Liver (tissue), 9 donors: ENCODE measurements around the gene UBQLN1. TPM values are rescaled to one million over a fixed set of nuclear protein-coding genes. Genes with fewer than 3 reads are reported as not detected.

Experiments
- DNase-seq: peaks from one replicate; pipeline ENCODE4 v3.0.0-alpha.2; 2017; ENCODE audit warnings: low spot score
- H3K27ac ChIP-seq, 2 donors: one replicate each; pipeline ENCODE4 v1.7.0; 2013; ENCODE audit warnings: inconsistent platforms in 2 of 2, low read length in 2 of 2, control low read depth in 1 of 2, low read depth in 1 of 2, mild to moderate bottlenecking in 1 of 2
- H3K27me3 ChIP-seq, 4 donors: one replicate each; pipeline versions ENCODE4 v1.6.1 to v1.7.0; 2013; ENCODE audit warnings: low read length in 3 of 4, inconsistent platforms in 1 of 4, mild to moderate bottlenecking in 1 of 4, moderate library complexity in 1 of 4; ENCODE audit not compliant: control insufficient read depth in 4 of 4, insufficient read depth in 4 of 4
- H3K36me3 ChIP-seq, 4 donors: one replicate each; pipeline versions ENCODE4 v1.6.1 to v1.7.0; 2013; ENCODE audit warnings: low read length in 3 of 4, mild to moderate bottlenecking in 3 of 4, low read depth in 1 of 4, moderate library complexity in 1 of 4; ENCODE audit not compliant: control insufficient read depth in 4 of 4, insufficient read depth in 3 of 4
- H3K4me1 ChIP-seq, 4 donors: one replicate each; pipeline versions ENCODE4 v1.6.1 to v1.7.0; 2013; ENCODE audit warnings: low read length in 3 of 4, mild to moderate bottlenecking in 3 of 4, moderate library complexity in 1 of 4; ENCODE audit not compliant: control insufficient read depth in 4 of 4, insufficient read depth in 4 of 4
- H3K4me3 ChIP-seq, 3 donors: one replicate each; pipeline versions ENCODE4 v1.6.1 to v1.7.0; 2013; ENCODE audit warnings: low read length in 3 of 3, control low read depth in 1 of 3, low read depth in 1 of 3, mild to moderate bottlenecking in 1 of 3
- H3K9ac ChIP-seq, 2 donors: one replicate each; pipeline ENCODE4 v1.7.0; 2013; ENCODE audit warnings: low read length in 2 of 2, mild to moderate bottlenecking in 2 of 2, moderate library complexity in 2 of 2, control low read depth in 1 of 2, low read depth in 1 of 2
- H3K9me3 ChIP-seq, 4 donors: one replicate each; pipeline versions ENCODE4 v1.6.1 to v1.7.0; 2013; ENCODE audit warnings: low read length in 3 of 4; ENCODE audit not compliant: control insufficient read depth in 4 of 4
- EGR1 ChIP-seq, 2 donors: IDR thresholded peaks; 2 replicates each; pipeline ENCODE4 v1.6.1; 2016 to 2018; ENCODE audit warnings: antibody characterized with exemption in 2 of 2, low read depth in 2 of 2
- FOXA1 ChIP-seq: IDR thresholded peaks from 2 replicates; pipeline ENCODE4 v1.6.1; 2016; ENCODE audit warnings: antibody characterized with exemption
- FOXA2 ChIP-seq: IDR thresholded peaks from 2 replicates; pipeline ENCODE4 v1.6.1; 2016; ENCODE audit warnings: antibody characterized with exemption
- GABPA ChIP-seq, 2 donors: IDR thresholded peaks in 1 of 2; conservative IDR thresholded peaks in 1 of 2; 2 replicates each; pipeline ENCODE4 v1.6.1; 2016; ENCODE audit warnings: antibody characterized with exemption in 2 of 2, mild to moderate bottlenecking in 1 of 2, moderate library complexity in 1 of 2
- HNF4A ChIP-seq, 2 donors: conservative IDR thresholded peaks; 2 replicates each; pipeline ENCODE4 v1.6.1; 2016; ENCODE audit warnings: antibody characterized with exemption in 2 of 2, mild to moderate bottlenecking in 2 of 2
- HNF4G ChIP-seq: IDR thresholded peaks from 2 replicates; pipeline ENCODE4 v1.6.1; 2016; ENCODE audit warnings: antibody characterized with exemption
- JUND ChIP-seq, 2 donors: IDR thresholded peaks; 2 replicates each; pipeline ENCODE4 v1.6.1; 2016; ENCODE audit warnings: antibody characterized with exemption in 2 of 2
- NR2F2 ChIP-seq: IDR thresholded peaks from 2 replicates; pipeline ENCODE4 v1.6.1; 2016; ENCODE audit warnings: antibody characterized with exemption
- RAD21 ChIP-seq, 2 donors: IDR thresholded peaks; 2 replicates each; pipeline ENCODE4 v1.6.1; 2016; ENCODE audit warnings: antibody characterized with exemption in 2 of 2, mild to moderate bottlenecking in 2 of 2
- RXRA ChIP-seq, 2 donors: IDR thresholded peaks; 2 replicates each; pipeline ENCODE4 v1.6.1; 2017 to 2018; ENCODE audit warnings: antibody characterized with exemption in 2 of 2, mild to moderate bottlenecking in 1 of 2
- SP1 ChIP-seq: IDR thresholded peaks from 2 replicates; pipeline ENCODE4 v1.6.1; 2018; ENCODE audit warnings: antibody characterized with exemption, mild to moderate bottlenecking
- TAF1 ChIP-seq: conservative IDR thresholded peaks from 2 replicates; pipeline ENCODE4 v1.6.1; 2016; ENCODE audit warnings: antibody characterized with exemption, mild to moderate bottlenecking
- YY1 ChIP-seq: IDR thresholded peaks from 2 replicates; pipeline ENCODE4 v1.6.1; 2016; ENCODE audit warnings: antibody characterized with exemption, mild to moderate bottlenecking
- WGBS: extraction: QIAGEN DNeasy Blood & Tissue Kit; methylation state at CpG from one replicate; pipeline ENCODE4 v1.1.7; 2013; 5-methylcytosine and 5-hydroxymethylcytosine counted together
- polyA plus RNA-seq, 2 donors: library from polyadenylated mRNA; stranded (reverse) in 1 of 2; unstranded in 1 of 2; fragments of 200-250 nt in 1 of 2; fragments of >200 nt in 1 of 2; fragmentation: Nextera tagmentation in 1 of 2; extraction: Ambion mirVana in 1 of 2; gene quantifications; one replicate each; pipeline versions ENCODE4 v1.2.1 to v1.2.3, GENCODE V29; 2013 to 2015
- total RNA-seq, 2 donors: library from RNA; depleted of rRNA; stranded (reverse); fragments of >200 nt; gene quantifications; one replicate each; pipeline ENCODE4 v1.2.3, GENCODE V29; 2014
- TF ChIP-seq, protein P1 (sequence below): IDR thresholded peaks from 2 replicates; pipeline ENCODE4 v1.6.1; 2016; ENCODE audit warnings: antibody characterized with exemption
- TF ChIP-seq, protein P2 (sequence below): IDR thresholded peaks from 2 replicates; pipeline ENCODE4 v1.6.1; 2016; ENCODE audit warnings: antibody characterized with exemption, mild to moderate bottlenecking
- TF ChIP-seq, protein P3 (sequence below): fragments of 150-350 bp; IDR thresholded peaks from 2 replicates; pipeline ENCODE4 v1.5.1; 2017; ENCODE audit warnings: improper control_type of control experiment, low read depth, low read length; ENCODE audit not compliant: missing input control
- TF ChIP-seq, protein P4 (sequence below): IDR thresholded peaks from 2 replicates; pipeline ENCODE4 v1.6.1; 2016; ENCODE audit warnings: antibody characterized with exemption
- TF ChIP-seq, protein P5 (sequence below): IDR thresholded peaks from 2 replicates; pipeline ENCODE4 v1.6.1; 2016; ENCODE audit warnings: antibody characterized with exemption
- donor health status: healthy.
- donor health status: healthy.
- donor health status: healthy.
- donor health status: healthy.
- donor health status: healthy.

UBQLN1 gene
- total and polyA plus RNA-seq, 4 donors = 42.7 to 88.8 (median 63.1) TPM

DNA sequence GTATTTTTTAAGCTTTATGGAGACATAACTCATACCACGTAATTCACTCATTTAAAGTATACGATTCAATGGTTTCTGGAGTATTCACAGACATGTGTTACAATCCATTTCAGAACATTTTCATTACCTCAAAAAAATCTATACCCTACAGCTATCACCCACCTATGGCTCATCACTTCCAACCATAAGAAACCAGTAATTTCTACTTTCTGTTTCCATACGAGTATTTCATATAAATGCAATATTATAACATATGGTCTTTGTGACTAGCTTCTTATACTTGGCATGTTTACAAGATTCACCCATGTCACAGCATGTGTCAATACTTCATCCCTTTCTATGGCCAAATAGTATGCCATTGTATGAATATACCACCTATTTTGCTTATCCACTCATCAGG lies 18.8 kb downstream of the UBQLN1 start:
- peaks cover 7 to 16% (median 8%) of the 10 kb centered on the region in 4 donors for H3K4me1 ChIP-seq
- DNase-seq = no peak
- no peak overlapping the region for H3K27ac ChIP-seq
- WGBS = 89% methylated on average over 3 of the region's 3 CpGs
- no peaks in the 10 kb centered on the region for H3K27me3 ChIP-seq
- H3K9me3 ChIP-seq = no peaks in the 10 kb centered on the region
- peaks cover 0 to 1% (median 0%) of the 10 kb centered on the region in 4 donors for H3K36me3 ChIP-seq
- TF ChIP-seq SP1 (no peak), RXRA (IDR thresholded peaks at IDR 0.05) (no peak), JUND (IDR thresholded peaks at IDR 0.05) (no peak), FOXA2 (no peak), YY1 (no peak), EGR1 (IDR thresholded peaks at IDR 0.05; ENCODE audit: low read depth in 2 of 2) (no peak), FOXA1 (no peak), HNF4A (conservative IDR thresholded peaks at IDR 0.05) (no peak), HNF4G (no peak), NR2F2 (no peak), GABPA (IDR thresholded peaks at IDR 0.05 in 1 of 2, conservative IDR thresholded peaks at IDR 0.05 in 1 of 2) (no peak), TAF1 (no peak), RAD21 (IDR thresholded peaks at IDR 0.05) (no peak)
- TF ChIP-seq, protein P1, sequence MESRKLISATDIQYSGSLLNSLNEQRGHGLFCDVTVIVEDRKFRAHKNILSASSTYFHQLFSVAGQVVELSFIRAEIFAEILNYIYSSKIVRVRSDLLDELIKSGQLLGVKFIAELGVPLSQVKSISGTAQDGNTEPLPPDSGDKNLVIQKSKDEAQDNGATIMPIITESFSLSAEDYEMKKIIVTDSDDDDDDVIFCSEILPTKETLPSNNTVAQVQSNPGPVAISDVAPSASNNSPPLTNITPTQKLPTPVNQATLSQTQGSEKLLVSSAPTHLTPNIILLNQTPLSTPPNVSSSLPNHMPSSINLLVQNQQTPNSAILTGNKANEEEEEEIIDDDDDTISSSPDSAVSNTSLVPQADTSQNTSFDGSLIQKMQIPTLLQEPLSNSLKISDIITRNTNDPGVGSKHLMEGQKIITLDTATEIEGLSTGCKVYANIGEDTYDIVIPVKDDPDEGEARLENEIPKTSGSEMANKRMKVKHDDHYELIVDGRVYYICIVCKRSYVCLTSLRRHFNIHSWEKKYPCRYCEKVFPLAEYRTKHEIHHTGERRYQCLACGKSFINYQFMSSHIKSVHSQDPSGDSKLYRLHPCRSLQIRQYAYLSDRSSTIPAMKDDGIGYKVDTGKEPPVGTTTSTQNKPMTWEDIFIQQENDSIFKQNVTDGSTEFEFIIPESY = no peak
- TF ChIP-seq, protein P2, sequence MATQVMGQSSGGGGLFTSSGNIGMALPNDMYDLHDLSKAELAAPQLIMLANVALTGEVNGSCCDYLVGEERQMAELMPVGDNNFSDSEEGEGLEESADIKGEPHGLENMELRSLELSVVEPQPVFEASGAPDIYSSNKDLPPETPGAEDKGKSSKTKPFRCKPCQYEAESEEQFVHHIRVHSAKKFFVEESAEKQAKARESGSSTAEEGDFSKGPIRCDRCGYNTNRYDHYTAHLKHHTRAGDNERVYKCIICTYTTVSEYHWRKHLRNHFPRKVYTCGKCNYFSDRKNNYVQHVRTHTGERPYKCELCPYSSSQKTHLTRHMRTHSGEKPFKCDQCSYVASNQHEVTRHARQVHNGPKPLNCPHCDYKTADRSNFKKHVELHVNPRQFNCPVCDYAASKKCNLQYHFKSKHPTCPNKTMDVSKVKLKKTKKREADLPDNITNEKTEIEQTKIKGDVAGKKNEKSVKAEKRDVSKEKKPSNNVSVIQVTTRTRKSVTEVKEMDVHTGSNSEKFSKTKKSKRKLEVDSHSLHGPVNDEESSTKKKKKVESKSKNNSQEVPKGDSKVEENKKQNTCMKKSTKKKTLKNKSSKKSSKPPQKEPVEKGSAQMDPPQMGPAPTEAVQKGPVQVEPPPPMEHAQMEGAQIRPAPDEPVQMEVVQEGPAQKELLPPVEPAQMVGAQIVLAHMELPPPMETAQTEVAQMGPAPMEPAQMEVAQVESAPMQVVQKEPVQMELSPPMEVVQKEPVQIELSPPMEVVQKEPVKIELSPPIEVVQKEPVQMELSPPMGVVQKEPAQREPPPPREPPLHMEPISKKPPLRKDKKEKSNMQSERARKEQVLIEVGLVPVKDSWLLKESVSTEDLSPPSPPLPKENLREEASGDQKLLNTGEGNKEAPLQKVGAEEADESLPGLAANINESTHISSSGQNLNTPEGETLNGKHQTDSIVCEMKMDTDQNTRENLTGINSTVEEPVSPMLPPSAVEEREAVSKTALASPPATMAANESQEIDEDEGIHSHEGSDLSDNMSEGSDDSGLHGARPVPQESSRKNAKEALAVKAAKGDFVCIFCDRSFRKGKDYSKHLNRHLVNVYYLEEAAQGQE = no peak
- TF ChIP-seq, protein P3, sequence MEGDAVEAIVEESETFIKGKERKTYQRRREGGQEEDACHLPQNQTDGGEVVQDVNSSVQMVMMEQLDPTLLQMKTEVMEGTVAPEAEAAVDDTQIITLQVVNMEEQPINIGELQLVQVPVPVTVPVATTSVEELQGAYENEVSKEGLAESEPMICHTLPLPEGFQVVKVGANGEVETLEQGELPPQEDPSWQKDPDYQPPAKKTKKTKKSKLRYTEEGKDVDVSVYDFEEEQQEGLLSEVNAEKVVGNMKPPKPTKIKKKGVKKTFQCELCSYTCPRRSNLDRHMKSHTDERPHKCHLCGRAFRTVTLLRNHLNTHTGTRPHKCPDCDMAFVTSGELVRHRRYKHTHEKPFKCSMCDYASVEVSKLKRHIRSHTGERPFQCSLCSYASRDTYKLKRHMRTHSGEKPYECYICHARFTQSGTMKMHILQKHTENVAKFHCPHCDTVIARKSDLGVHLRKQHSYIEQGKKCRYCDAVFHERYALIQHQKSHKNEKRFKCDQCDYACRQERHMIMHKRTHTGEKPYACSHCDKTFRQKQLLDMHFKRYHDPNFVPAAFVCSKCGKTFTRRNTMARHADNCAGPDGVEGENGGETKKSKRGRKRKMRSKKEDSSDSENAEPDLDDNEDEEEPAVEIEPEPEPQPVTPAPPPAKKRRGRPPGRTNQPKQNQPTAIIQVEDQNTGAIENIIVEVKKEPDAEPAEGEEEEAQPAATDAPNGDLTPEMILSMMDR = no peak
- TF ChIP-seq, protein P4, sequence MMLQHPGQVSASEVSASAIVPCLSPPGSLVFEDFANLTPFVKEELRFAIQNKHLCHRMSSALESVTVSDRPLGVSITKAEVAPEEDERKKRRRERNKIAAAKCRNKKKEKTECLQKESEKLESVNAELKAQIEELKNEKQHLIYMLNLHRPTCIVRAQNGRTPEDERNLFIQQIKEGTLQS = no peak
- TF ChIP-seq, protein P5, sequence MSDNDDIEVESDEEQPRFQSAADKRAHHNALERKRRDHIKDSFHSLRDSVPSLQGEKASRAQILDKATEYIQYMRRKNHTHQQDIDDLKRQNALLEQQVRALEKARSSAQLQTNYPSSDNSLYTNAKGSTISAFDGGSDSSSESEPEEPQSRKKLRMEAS = no peak
- no peak overlapping the region for H3K4me3 ChIP-seq
- H3K9ac ChIP-seq = no peak overlapping the region
